Colonic mucosa (tissue), 4 donors: ENCODE results near the gene LEO1. TPM values are rescaled to one million over a fixed set of nuclear protein-coding genes. Genes with fewer than 3 reads are reported as not detected.

Experiments used
- DNase-seq: peaks from one replicate; pipeline ENCODE4 v3.0.0-alpha.2; 2020
- H3K27ac ChIP-seq: fragments of 200-600 bp; one replicate; pipeline ENCODE4 v1.8.0; 2021
- H3K27me3 ChIP-seq: fragments of 200-600 bp; one replicate; pipeline ENCODE4 v1.8.0; 2021
- H3K36me3 ChIP-seq: fragments of 200-600 bp; one replicate; pipeline ENCODE4 v1.8.0; 2021
- H3K4me1 ChIP-seq: fragments of 200-600 bp; one replicate; pipeline ENCODE4 v1.8.0; 2021; ENCODE audit warnings: mild to moderate bottlenecking
- H3K4me3 ChIP-seq: fragments of 200-600 bp; one replicate; pipeline ENCODE4 v1.8.0; 2021
- H3K9ac ChIP-seq, 2 donors: one replicate each; pipeline ENCODE4 v1.7.0; 2013; ENCODE audit warnings: control low read depth in 2 of 2, low read depth in 2 of 2, low read length in 2 of 2
- H3K9me3 ChIP-seq: fragments of 200-600 bp; one replicate; pipeline ENCODE4 v1.8.0; 2021
- intact Hi-C: fragments of 100-400 bp; cut with DNase I; formaldehyde crosslinking; loops from one replicate; pipeline ENCODE4 v1.14.1; 2022
- total RNA-seq, 2 donors: library from RNA; stranded (reverse); fragmentation: NEBNext Ultra II Directional in 1 of 2; extraction: Animal tissue kit (Norgen Biotek cat#: 25700) in 1 of 2; gene quantifications; one replicate each; pipeline ENCODE4 v1.2.1, GENCODE V29; 2021
- TF ChIP-seq, protein P1 (sequence below): fragments of 200-600 bp; IDR thresholded peaks from one replicate; pipeline ENCODE4 v1.8.0; 2022; ENCODE audit warnings: antibody characterized with exemption, mild to moderate bottlenecking
- donor health status: healthy.
- donor health status: DM: no; HTN: no; CAD: no.
- donor health status: DM: no; HTN: no; CAD: no.

The LEO1 gene
- total RNA-seq, 2 donors from 2014 or later: 23.6 to 29.3 TPM

DNA sequence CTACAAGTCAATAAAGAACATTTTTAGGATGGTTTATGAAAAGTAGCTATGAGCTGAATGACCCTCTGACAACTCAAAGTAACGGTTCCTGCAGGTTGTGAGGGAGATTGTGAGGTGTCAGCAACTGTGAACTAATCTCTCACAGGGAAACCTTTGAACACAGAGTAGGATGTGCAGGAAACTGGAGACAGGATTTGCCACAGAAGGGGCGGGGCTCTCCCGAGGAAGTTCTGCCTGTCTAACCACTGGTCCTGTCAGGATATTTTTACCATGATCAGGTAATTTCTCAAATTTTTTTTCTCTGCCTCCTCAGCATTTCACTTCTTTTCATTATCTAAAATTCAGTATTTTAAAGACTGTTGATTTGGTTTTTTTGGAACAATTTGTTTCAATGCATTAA is 33.3 kb downstream of the LEO1 start:
- H3K4me1 ChIP-seq: no peaks in the 10 kb centered on the region
- no peaks in the 10 kb centered on the region for H3K36me3 ChIP-seq
- H3K9me3 ChIP-seq: no peaks in the 10 kb centered on the region
- H3K4me3 ChIP-seq: no peak overlapping the region
- intact Hi-C loops: no loop called here
- no peak overlapping the region for H3K27ac ChIP-seq
- TF ChIP-seq, protein P1, sequence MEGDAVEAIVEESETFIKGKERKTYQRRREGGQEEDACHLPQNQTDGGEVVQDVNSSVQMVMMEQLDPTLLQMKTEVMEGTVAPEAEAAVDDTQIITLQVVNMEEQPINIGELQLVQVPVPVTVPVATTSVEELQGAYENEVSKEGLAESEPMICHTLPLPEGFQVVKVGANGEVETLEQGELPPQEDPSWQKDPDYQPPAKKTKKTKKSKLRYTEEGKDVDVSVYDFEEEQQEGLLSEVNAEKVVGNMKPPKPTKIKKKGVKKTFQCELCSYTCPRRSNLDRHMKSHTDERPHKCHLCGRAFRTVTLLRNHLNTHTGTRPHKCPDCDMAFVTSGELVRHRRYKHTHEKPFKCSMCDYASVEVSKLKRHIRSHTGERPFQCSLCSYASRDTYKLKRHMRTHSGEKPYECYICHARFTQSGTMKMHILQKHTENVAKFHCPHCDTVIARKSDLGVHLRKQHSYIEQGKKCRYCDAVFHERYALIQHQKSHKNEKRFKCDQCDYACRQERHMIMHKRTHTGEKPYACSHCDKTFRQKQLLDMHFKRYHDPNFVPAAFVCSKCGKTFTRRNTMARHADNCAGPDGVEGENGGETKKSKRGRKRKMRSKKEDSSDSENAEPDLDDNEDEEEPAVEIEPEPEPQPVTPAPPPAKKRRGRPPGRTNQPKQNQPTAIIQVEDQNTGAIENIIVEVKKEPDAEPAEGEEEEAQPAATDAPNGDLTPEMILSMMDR: no peak
- DNase-seq: no peak
- H3K27me3 ChIP-seq: no peaks in the 10 kb centered on the region
- no peak overlapping the region for H3K9ac ChIP-seq

DNA sequence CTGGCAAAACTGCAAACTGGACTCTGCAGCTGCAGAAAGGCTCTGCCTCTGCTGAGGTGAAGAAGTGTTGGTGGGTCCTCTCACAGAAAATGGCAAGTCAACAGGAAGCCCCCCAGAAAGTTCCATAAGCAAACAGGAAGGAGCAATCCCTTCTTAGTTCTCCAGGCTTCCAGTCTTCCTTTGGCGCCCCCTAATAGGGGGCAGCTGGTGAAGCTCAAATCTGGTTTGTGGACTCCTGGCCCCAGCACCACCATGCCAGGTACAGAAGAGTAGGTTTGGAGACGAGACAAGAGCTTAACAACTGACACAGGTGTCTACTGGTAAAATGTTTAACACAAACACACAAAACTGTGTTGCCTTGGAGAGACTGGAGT is 35.5 kb downstream of the LEO1 start:
- no peaks in the 10 kb centered on the region for H3K4me1 ChIP-seq
- no peak overlapping the region for H3K27ac ChIP-seq
- no peak overlapping the region for H3K4me3 ChIP-seq
- no peaks in the 10 kb centered on the region for H3K9me3 ChIP-seq
- intact Hi-C loops: no loop called here
- DNase-seq: no peak
- TF ChIP-seq, protein P1: no peak
- no peaks in the 10 kb centered on the region for H3K36me3 ChIP-seq
- H3K9ac ChIP-seq: no peak overlapping the region
- no peaks in the 10 kb centered on the region for H3K27me3 ChIP-seq

DNA sequence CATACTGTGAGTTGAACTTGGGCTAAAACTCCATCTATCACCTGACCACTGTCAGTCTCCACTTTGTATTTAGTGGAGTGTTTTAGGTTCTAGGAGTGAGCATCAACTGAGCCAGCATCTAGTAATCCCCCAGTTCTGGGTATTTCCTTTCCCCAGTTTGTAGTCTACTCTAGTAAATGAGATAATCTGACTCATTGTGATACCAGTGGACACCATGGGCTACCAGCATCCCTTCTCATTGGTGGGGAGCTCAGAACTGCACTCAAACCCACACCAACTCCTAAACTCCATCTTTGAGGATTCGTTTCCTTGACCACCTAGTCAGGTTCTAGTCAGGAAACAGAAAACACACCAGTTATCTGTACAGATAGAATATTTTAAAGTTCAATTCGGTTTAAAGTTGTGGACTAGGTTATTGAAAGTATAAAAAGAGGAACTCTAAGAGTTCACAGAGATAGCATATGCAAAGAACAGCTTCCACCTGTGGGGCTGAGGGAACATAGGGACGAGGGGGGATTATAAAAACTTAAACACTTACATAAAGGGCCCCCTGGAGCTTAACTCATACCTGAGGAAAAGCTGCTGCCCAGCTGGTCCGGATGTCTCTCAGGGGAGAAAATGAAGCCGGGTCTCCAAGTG is 36.0 kb downstream of the LEO1 start:
- Histone ChIP-seq H3K4me1 (no peaks in the 10 kb centered on the region), H3K27ac (no peak overlapping the region), H3K4me3 (no peak overlapping the region), H3K27me3 (no peaks in the 10 kb centered on the region), H3K9me3 (no peaks in the 10 kb centered on the region), H3K36me3 (no peaks in the 10 kb centered on the region), H3K9ac (no peak overlapping the region)
- DNase-seq: no peak
- intact Hi-C loops: no loop called here
- TF ChIP-seq, protein P1: no peak

DNA sequence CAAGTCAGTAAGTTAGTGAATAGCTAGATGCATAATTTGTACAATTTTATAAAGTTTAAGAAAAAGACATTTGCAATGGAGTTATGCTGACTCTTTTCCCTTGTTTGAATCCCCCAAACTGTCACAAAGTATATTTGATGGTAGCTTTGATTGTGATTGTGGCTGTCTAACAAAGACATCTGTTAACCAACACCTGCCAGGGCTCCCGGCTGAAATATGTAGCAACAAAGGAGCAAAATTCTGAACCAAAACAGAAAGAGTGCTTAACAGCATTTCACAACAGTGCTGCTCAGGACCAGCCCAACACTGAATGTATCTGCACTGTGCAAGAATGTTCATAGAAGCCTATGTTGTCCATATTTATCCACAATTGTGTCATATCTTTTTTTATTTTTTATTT is 39.4 kb downstream of the LEO1 start:
- Histone ChIP-seq H3K36me3 (no peaks in the 10 kb centered on the region), H3K27me3 (no peaks in the 10 kb centered on the region), H3K9ac (no peak overlapping the region), H3K27ac (no peak overlapping the region), H3K4me3 (no peak overlapping the region), H3K9me3 (no peaks in the 10 kb centered on the region), H3K4me1 (no peaks in the 10 kb centered on the region)
- intact Hi-C loops: no loop called here
- TF ChIP-seq, protein P1: no peak
- no peak for DNase-seq

GRCh38 chr15:51931638-51932037 is 39.9 kb downstream of the LEO1 start:
- Histone ChIP-seq H3K27me3 (no peaks in the 10 kb centered on the region), H3K4me3 (no peak overlapping the region), H3K4me1 (no peaks in the 10 kb centered on the region), H3K9me3 (no peaks in the 10 kb centered on the region), H3K36me3 (no peaks in the 10 kb centered on the region), H3K9ac (no peak overlapping the region), H3K27ac (no peak overlapping the region)
- intact Hi-C loops: no loop called here
- TF ChIP-seq, protein P1: no peak
- DNase-seq: no peak
